MV-4-11 (cell line): ENCODE measurements around the gene MYRFL.
"Not testable (repeated sequence)": the region's sequence is repeated elsewhere in the genome, so short reads cannot be mapped to it uniquely, and the experiment has no call there.

Experiments used
- DNase-seq: peaks from one replicate; lab custom pipeline; 2025; lab: John Stamatoyannopoulos, UW

The MYRFL gene

DNA sequence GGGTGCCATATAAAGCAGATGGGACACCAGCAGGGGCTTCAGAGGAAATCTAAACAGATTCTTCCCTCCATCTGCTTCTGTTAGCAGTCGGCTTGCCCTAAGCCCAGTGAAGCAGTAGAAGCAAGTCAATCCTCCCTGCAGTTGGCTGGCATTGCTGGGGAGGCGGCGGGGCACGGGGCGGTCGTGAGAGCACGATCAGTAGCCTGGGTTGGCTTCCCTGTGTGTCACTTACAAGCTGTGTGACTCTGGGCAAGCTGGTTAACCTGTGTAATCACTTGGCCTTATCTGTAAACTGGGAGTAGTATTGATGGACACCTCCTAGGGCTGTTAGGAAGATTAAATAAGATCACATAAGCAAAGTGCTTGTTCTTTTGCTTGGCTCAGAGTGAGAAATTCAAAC, 19.4 kb downstream of the MYRFL start:
- DNase-seq = no peak

DNA sequence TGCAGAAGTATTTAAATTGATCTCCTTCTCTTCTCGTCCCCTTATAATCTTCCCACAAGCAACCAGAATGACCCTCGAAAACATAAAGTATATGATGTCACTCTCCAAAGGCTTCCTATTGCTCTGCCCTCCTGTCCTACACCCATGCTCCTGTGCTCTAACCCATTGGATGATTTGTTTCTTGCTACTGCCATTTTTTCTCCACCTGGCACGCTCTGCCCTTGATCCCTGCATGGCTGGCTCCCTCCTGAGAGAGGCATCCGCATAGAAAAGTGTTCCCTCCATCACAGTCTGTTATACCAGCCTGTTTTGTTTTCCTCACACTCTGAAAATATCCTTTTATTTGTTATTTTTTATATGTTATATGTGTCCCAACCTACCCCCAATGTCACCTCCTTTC, 19.8 kb downstream of the MYRFL start:
- no peak for DNase-seq

DNA sequence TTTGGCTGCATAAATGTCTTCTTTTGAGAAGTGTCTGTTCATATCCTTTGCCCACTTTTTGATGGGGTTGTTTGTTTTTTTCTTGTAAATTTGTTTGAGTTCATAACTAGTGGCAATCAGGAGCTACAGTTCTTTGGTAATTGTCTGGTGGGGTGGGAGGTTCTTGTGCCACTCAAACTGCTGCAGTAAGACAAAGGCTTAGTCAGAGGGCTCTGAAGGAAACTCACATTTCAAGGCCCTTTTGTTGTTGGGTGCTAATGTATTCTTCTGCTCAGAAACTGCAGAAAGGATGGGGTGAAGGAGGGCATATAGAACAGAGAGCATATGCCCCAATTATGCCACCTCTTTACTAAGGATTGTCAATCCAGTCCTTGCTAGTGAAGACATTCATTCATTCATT, 21.9 kb downstream of the MYRFL start:
- no peak for DNase-seq

DNA sequence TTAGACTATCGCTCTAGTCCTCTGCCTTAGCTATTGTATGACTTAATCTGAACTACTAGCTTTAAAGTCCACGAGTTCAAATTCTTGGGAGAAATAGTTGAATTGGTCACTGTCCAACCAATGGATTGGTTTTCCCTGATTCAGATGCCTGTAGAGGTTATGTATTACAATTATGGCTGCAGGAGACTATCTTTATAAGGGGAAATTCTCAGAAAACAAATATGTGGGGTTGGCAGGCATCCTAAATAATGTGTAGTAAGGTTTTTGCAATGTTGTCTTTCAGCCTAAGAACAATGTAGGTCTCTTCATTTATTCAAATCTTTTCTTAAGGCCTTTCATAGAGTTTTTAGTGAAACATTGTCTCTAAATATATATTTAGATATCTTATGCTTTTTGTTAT, 26.9 kb downstream of the MYRFL start:
- no peak for DNase-seq

DNA sequence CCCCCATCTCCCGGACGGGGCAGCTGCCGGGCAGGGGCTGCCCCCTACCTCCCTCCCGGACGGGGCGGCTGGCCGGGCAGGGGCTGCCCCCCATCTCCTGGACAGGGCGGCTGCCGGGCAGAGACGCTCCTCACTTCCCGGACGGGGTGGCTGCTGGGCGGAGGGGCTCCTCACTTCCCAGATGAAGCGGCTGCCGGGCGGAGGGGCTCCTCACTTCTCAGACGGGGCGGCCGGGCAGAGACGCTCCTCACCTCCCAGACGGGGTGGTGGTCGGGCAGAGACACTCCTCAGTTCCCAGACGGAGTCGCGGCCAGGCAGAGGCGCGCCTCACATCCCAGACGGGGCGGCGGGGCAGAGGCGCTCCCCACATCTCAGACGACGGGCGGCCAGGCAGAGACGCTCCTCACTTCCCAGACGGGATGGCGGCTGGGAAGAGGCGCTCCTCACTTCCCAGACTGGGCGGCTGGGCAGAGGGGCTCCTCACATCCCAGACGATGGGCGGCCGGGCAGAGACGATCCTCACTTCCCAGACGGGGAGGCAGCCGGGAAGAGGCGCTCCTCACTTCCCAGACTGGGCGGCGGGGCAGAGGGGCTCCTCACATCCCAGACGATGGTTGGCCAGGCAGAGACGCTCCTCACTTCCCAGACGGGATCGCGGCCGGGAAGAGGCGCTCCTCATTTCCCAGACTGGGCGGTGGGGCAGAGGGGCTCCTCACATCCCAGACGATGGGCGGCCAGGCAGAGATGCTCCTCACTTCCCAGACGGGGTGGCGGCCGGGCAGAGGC, 28.3 kb downstream of the MYRFL start:
- not testable (repeated sequence) for DNase-seq

DNA sequence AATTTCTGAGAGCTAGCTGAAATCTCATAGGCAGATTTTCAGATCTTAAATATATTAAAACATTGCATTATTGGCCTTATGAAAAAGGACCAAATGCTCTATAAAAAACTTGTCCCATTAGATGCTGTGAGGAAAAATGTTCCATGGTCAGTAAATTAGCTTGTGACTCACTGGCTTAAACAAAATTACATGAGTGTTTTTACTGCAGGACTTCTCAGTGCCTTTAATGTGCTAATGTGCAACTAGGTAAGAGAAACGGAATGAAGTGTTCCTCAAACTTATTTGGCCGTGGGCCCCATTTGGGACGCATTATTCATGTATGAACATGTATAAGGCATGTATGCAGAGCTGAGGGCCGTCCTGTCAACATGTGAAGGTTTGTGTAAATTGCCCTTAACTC, 41.7 kb downstream of the MYRFL start:
- no peak for DNase-seq

DNA sequence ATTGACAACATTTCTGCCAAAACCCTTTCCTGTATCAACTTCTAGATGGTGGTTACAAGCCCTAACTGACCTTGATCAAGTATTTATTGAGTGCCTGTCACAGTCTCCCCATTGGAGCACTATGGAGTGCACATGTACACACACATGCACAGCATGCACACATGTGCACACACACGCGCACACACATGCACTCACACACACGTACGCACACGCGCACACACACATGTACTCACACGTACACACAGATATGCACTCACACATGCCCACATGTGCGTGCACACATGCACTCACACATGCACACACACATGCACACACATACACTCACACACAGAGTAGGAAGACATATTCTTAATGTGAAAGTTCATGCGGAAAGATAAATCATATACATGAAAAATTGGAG, 43.7 kb downstream of the MYRFL start:
- DNase-seq = no peak

DNA sequence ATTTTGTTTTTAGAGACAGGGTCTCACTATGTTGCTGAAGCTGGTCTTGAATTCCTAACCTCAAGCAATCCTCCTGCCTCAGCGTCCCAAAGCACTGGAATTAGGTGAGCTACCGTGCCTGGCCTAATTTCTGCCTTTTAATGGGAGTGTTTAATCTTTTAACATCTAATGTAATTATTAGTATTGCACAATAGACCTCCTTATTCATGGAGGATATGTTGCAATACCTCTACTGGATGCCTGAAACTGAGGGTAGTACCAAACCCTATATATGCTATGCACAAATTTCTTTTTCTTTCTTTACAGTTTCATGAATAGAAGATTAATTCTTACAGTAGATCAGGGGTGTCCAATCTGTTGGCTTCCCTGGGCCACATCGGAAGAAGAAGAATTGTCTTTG, 47.8 kb downstream of the MYRFL start:
- DNase-seq = no peak

DNA sequence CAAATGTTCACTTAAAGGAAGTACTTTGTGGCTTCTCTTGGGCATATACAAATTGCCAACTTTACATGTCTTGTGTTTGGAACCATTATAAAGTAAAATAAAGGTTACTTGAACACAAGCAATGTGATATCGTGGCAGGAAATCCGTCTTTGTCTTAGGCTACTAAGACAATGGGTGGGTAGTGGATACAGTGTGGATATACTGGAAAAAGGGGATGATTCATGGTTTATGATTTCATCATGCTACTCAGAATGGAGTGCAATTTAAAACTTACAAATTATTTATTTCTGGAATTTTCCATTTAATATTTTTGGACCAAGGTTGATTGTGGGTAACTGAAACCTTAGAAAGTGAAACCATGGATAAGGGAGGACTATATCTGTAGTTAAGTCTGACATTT, 48.4 kb downstream of the MYRFL start:
- no peak for DNase-seq

DNA sequence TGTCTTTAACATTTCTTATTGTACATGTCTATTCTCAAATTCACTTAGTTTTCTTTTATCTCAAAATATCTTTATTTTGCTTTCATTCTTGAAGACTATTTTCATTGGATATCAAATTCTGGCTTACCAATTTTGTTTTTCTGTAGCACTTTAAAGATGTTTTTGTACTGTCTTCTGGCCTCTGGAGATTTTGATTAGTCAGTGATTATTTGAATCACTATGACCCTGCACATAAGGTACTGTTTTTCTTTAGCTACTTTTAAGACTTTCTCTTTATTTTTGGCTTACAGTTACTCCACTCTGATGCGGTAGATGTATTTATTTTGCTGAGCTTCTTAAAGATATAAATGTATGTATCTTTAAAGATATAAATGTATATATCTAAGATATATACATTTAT, 49.6 kb downstream of the MYRFL start:
- no peak for DNase-seq

DNA sequence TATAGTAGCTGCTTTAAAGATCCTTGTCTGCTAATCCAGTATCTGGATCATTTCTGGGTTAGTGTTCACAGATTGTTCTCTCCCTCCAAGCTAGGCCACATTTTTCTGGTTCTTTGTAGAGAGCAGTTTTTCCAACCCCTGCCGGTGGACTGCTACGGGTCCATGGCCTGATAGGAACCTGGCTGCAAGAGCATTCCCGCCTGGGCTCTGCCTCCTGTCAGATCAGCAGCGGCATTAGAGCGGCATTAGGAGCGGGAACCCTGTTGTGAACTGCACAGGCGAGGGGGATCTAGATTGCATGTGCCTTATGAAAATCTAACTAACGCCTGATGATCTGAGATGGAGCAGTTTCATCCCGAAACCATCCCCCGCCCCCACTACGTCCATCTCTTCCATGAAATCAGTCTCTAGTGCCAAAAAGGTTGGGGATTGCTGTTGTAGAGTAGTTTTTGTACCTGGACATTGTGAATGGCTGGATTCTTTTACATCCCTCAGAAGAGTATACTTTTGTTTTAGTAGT, 50.4 kb downstream of the MYRFL start:
- no peak for DNase-seq

DNA sequence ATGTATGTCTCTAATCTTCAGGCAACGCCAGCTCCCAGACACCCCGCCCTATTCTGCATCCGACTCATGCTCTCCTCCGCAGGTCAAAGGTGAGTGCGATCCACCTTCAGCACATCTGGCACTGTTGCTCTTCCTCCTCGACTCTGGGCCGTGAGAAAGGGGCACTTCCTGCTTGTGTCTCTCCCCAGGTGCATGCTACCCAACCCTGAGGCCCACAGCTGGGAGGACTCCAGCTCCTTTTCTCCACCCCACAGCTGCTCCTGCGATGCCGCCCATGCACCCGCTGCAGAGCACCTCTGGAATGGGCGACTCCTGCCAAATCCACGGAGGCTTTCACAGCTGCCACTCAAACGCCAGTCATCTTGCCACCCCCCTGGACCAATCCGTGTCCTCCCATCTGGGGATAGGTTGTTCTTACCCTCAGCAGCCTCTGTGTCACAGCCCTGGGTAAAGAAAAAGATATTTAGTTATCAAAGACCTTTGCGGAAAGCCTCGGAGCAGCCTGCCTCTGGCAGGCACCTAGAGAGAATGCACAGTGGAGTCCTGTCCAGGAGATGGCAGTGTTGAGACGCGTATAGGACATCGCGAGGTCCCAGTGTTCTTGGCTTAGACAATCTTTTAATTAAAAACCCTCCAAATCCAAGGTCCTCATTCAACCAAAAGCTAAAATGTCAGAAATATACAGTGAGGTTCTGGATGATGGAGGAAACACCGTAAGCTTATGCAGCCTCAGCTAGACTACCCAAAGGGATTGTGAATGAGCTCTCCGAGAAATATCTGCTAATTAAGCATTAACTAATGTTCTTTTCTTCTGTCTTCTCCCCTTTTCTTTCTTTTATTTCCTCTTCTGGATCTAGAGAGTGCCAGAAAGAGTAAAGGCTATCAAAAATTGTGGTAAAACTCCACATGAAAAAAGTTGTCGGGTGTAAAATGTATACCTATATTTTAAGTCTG, 54.3 kb downstream of the MYRFL start:
- DNase-seq = peak; percentile 58

DNA sequence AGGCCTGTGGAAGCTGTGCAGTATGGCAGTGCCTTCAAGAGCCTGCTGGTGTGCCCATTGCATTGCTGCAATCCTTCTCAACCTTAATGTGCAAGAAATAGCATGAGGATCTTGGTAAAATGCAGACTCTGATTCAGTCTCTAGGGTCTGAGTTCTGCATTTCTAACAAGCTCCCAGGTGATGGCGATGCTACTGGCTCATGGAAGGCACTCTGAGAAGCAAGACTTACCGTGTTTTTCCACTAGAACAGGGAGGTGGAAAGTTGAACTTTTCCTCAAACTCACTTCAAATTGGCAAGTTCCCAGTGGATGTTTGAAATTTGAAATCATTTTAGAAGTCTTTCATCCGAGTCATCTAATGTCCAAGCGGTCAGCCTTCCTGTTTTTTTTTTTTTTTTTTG, 55.5 kb downstream of the MYRFL start:
- DNase-seq = no peak

DNA sequence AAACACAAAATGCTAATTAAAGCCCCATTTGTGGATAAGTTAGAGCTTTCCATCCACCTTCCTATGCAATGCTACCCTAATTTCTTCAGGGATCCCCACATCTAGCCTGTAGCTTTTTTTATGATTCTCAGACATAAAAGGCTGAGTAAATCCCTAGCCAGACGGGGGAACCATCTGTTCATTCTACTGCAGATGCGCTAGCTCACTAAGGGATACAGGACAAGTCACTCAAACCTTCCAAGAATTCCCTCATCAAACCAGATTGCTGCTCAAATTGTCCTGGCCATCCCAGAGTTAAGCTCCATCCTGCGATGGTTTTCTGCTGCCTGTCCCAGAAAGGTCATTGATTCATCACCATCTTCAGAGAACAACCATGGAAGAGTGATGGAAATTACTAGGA, 56.7 kb downstream of the MYRFL start:
- no peak for DNase-seq

DNA sequence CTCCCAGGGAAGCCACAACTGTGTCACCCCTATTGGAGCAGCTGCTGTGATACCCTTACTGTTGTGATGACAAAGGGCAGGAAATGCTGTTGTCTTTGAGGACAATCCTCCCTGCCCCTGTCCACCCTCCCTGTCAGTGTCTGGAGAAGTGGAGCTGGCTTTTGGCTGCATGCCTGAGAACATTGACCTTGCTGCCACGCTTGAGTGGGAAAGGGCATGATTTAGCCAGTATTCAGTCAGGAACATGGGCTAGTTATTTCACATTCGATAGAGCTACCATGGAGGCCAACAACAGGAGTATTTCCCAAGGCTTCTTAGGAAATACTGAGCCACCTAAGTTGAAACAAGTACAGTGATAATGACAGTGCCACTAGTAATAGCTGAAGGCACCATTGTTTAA, 59.4 kb downstream of the MYRFL start:
- no peak for DNase-seq

DNA sequence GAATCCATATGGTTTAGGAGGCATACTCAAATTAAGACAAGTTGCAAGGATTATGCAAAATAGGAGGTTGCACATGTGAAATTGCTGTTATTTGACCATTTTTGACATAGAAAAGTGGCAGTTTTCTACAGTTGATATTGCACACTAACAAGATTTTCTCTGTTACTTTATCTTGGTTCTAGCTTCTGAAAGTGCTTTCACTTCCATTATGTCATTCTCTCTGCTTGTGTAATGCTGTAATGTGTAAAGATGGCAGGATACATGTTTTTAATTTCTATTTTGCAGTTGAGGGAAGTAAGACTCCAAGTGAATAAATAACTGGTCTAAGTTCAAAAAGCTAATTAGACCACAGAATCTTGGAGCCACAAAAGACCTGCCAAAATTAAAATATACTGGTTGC, 60.6 kb downstream of the MYRFL start:
- DNase-seq = peak; percentile 91

DNA sequence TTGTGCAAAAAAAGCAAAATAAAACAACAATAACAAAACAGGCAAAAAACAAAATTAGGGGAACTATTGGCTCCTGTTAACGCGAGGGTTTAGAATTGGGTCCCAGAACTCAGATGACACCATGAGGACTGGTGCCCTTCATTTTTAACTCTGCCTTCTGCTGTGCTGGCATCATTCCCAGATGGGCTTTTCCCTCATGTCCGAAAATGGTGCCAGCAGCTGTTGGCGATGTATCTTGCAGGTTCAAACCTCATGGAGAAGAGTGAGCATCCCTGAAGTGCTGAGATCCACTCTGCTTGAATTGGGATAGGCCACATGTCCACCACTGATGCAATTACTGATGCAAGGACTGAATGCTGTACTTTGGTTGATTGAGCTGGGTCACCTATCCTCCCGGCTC, 61.1 kb downstream of the MYRFL start:
- DNase-seq = no peak

DNA sequence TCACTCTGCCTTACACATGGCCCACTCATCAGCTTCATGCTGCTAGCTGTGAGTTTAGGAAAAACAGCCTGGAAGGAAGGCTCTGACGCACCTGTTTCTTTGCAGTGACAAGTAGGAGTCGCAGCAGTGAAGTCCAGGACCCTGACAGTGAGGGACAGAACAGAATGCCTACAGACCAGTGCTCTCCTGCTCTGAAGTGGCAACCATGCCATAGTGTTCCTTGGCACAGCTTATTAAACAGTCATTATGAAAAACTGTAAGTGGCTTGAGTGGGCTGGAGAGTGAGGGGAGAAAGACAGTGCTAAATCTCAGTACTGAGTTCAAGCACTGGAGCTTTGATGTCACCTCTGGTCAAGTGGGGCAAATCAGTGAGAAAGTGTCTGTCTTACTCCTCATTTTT, 61.7 kb downstream of the MYRFL start:
- no peak for DNase-seq

DNA sequence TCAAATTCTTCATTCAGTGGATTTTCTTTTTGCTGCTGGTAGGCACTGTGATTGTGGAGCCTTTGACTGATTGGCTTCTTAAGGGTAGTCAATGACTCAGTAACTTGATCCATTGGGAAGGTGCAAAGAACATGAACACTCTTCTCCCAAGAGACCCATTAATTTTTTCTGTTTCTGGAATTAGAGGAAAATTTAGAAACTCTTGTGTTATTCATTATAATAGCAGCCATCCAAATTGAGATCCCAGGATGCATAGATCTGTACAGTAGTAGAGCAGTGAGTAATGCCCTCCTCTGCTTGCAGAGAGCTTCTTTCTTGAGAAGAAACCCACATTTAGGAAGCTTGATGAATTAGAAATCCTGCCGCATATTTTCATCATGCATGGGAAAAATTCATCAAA, 63.9 kb downstream of the MYRFL start:
- no peak for DNase-seq

DNA sequence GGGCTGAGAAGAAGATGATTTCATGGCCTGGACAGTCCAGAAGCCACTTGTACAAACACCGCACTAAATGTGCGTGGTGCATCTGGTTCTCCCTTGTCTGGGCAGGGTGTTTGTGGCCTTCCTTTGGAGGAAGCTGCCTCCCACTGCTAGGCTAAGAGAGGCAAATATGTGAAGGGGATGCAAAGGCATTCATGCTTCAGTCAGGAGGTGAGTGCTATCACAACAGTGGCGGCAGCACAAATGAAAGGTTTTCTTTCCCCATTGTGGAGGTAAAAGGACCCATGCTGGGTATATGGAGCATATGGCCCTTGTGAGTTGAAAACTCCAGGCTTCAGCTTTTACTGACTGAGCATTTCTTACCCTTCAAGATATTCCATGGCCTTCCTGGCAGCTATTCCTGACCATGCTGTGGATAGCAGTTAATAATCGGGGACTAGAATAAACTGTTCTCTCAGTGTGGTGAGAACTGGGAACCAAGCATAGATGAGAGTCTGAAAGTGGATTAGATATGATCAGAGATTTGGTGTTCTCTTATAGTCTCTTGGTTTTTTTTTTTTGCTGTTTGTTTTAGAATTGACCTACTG, 69.9 kb downstream of the MYRFL start:
- DNase-seq = no peak

DNA sequence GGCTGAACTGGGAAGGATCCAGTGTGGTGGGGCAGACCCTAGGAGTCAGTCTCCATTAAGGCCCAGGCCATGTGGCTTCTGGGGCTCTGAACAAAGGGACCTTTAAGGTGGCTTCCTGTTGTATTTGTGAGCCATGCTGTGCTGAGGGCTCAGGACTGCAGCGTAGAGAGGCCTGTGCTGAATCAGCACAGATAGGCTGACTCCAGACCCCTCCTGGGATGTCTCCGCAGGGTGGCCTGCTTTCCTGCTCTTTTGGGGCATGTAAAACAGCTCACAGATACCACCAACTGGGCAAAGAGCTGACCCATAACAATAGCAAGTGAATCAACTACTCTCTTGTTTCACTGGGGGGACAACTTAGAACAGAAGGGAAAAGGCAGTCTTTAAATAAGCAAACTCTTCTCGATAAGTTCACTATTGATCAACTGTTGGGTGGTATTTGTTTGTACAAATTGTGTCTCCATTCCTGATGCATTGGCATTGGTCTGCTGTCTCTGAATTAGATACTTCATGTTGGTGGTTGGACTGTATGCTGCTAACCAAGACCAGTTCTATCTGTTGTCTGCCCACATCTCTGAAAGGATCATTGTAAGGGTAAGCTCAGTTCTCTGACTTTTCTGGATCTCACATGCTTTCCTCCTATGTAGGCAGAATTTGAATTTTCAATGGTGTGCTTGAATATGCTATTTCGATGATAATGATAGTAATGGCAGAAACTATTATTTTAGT, 71.8 kb downstream of the MYRFL start:
- DNase-seq = no peak

DNA sequence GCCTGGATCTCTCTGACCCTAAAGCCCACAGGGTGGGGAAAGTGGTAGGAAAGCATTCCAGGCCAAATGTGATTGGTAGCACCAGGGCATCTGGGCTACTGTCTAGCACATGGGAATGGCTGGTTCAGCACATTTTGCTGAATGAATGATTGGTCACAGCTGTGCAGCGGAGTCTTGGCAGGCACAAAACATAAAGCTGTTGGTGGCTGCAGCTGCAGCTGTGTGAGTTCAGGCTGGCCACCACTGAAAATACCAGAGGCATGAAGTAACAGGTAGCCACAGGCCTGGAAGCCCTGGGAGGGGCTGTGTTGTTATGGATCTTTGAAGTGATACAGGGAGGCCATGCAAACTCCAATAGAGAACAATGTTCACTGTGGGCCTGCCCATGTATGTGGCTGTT, 72.7 kb downstream of the MYRFL start:
- DNase-seq = no peak
